ENCODE results near the gene HDGFL2. TPM values are rescaled to one million over a fixed set of nuclear protein-coding genes. Genes with fewer than 3 reads are reported as not detected.

HDGFL2 gene
- total and polyA plus RNA-seq, 2 of the 8 experiments (the other 6 are each of a cell fraction or from before 2014, with no cell fraction given) = 31.1 to 106 TPM

GRCh38 chr19:4483385-4483784, 11.3 kb downstream of the HDGFL2 start:
- ChIA-PET POLR2A (ENCODE audit: partially characterized antibody) (interaction anchor here (1.1 to 1.8 kb wide), 3 partner anchors 9 to 19 kb away, joined by 3 to 8 read pairs (median 6); no protein-coding TSS in a partner anchor), CTCF (ENCODE audit: partially characterized antibody) (interaction anchor here (0.8 kb wide), 1 partner anchor 217 kb away, joined by 4 read pairs; no protein-coding TSS in a partner anchor)
- H3K4me2 ChIP-seq (ENCODE audit: insufficient read depth in 1 of 2, low read depth in 2 of 2, low read length in 2 of 2) = no peak overlapping the region
- H3K23ac ChIP-seq (ENCODE audit: insufficient read length) = no peak overlapping the region
- no peak overlapping the region for H3K56ac ChIP-seq (replicated peaks; ENCODE audit: insufficient read length, low read depth, low read length)
- no peaks in the 10 kb centered on the region for H3K23me2 ChIP-seq (ENCODE audit: low read depth, low read length)
- no peak overlapping the region for H3K4ac ChIP-seq (replicated peaks; ENCODE audit: insufficient read length, low read depth, low read length)
- no peak overlapping the region for H2AFZ ChIP-seq (ENCODE audit: low read length)
- WGBS, 2 experiments (ENCODE audit: extremely low coverage in 1 of 2, insufficient coverage in 1 of 2, insufficient read length in 1 of 2, insufficient replicate concordance in 2 of 2, low coverage in 1 of 2, low lambda C conversion rate in 2 of 2, missing lambda C conversion rate in 1 of 2) = 95% methylated on average over 19 of the region's 19 CpGs; no CpG with 5 or more reads in 1 of the 2 experiments
- no peak overlapping the region for H2BK120ac ChIP-seq (replicated peaks; ENCODE audit: low read depth, low read length)
- no peak overlapping the region for H4K8ac ChIP-seq (ENCODE audit: extremely low read depth, insufficient read depth, low read length)
- no peak overlapping the region for H2AK5ac ChIP-seq (ENCODE audit: low read depth, low read length)
- no peaks in the 10 kb centered on the region for H3K4me1 ChIP-seq (replicated peaks in 1 of 4; ENCODE audit: control insufficient read depth in 3 of 4, insufficient read depth in 4 of 4, low read length in 3 of 4)
- H3K27ac ChIP-seq (ENCODE audit: low read depth, low read length) = no peak overlapping the region
- H4K91ac ChIP-seq (replicated peaks; ENCODE audit: insufficient read length, low read length) = no peak overlapping the region
- H3K79me1 ChIP-seq (ENCODE audit: low read depth, low read length) = peaks cover 4% of the 10 kb centered on the region
- peaks cover 2 to 26% (median 7%) of the 10 kb centered on the region in 4 experiments; a peak in 7 of 8 replicates for H3K36me3 ChIP-seq (ENCODE audit: control insufficient read depth in 2 of 4, insufficient read depth in 4 of 4, low read length in 3 of 4)
- no peak for FAIRE-seq
- H3K14ac ChIP-seq (ENCODE audit: insufficient read length) = no peak overlapping the region
- H2BK12ac ChIP-seq (ENCODE audit: low read depth, low read length) = no peak overlapping the region
- no peak overlapping the region for H4K5ac ChIP-seq (ENCODE audit: insufficient read length, low read depth, low read length)
- no peak overlapping the region for H3K4me3 ChIP-seq (ENCODE audit: extremely low read depth in 1 of 4, insufficient read depth in 2 of 4, low read depth in 3 of 4, low read length in 4 of 4)
- no peak overlapping the region for H2BK5ac ChIP-seq (ENCODE audit: low read depth, low read length)
- H2BK20ac ChIP-seq (ENCODE audit: low read length) = no peak overlapping the region
- DNase-seq (ENCODE audit: low read depth in 1 of 2, low spot score in 2 of 2) = no peak
- no peaks in the 10 kb centered on the region for H3K27me3 ChIP-seq (replicated peaks in 1 of 4; ENCODE audit: control insufficient read depth in 3 of 4, extremely low read depth in 1 of 4, insufficient read depth in 3 of 4, low read length in 3 of 4)
- no peak overlapping the region for H3K18ac ChIP-seq (ENCODE audit: extremely low read depth, low read length)
- no peak overlapping the region for H2BK15ac ChIP-seq (ENCODE audit: low read length)
- no peaks in the 10 kb centered on the region for H3K9me3 ChIP-seq (ENCODE audit: insufficient read depth in 2 of 2, low read depth in 1 of 2, low read length in 1 of 2)
- no peaks in the 10 kb centered on the region for H3K79me2 ChIP-seq (ENCODE audit: control insufficient read depth in 1 of 2, insufficient read depth in 2 of 2, low read length in 2 of 2)
- H3K9ac ChIP-seq (replicated peaks in 1 of 4; ENCODE audit: extremely low read depth in 1 of 4, low read depth in 3 of 4, low read length in 3 of 4) = no peak overlapping the region
- peaks cover 4 to 16% of the 10 kb centered on the region in 2 experiments for H4K20me1 ChIP-seq (replicated peaks in 1 of 2; ENCODE audit: control insufficient read depth in 1 of 2, insufficient read depth in 2 of 2, low read length in 2 of 2)
- TF ChIP-seq CHD1 (IDR thresholded peaks at IDR 0.05; ENCODE audit: low read depth, low read length) (no peak), BCL11A (IDR thresholded peaks at IDR 0.05; ENCODE audit: low read depth in 2 of 2, low read length in 2 of 2) (no peak), NANOG (IDR thresholded peaks at IDR 0.05; ENCODE audit: insufficient read depth, low read depth, low read length, poor library complexity, severe bottlenecking) (no peak), HDAC6 (IDR thresholded peaks at IDR 0.05; ENCODE audit: low read depth, low read length) (no peak), SIN3A (conservative IDR thresholded peaks at IDR 0.05 in 1 of 2, IDR thresholded peaks at IDR 0.05 in 1 of 2; ENCODE audit: low read depth in 1 of 2, low read length in 2 of 2) (no peak), JUN (IDR thresholded peaks at IDR 0.05; ENCODE audit: low read depth, low read length) (no peak), SAP30 (IDR thresholded peaks at IDR 0.05; ENCODE audit: insufficient read depth, insufficient replicate concordance, low read length) (no peak), ASH2L (IDR thresholded peaks at IDR 0.05; ENCODE audit: low read length) (no peak), MAX (IDR thresholded peaks at IDR 0.05) (no peak), POLR2A (IDR thresholded peaks at IDR 0.05; ENCODE audit: control extremely low read depth in 1 of 2, low read depth in 2 of 2, low read length in 2 of 2) (no peak), TAF1 (IDR thresholded peaks at IDR 0.05; ENCODE audit: low read depth, low read length) (no peak), CHD2 (IDR thresholded peaks at IDR 0.05; ENCODE audit: low read length) (no peak), JUND (IDR thresholded peaks at IDR 0.05; ENCODE audit: low read length) (no peak), NRF1 (IDR thresholded peaks at IDR 0.05; ENCODE audit: low read depth, low read length) (no peak), TAF7 (optimal IDR thresholded peaks at IDR 0.05; ENCODE audit: borderline replicate concordance, low read depth, low read length) (no peak)
